Keratinocyte (primary cell): ENCODE results near the gene HADHB. TPM values are rescaled to one million over a fixed set of nuclear protein-coding genes. Genes with fewer than 3 reads are reported as not detected.

ENCODE experiments used
- DNase-seq: peaks from one replicate; pipeline ENCODE4 v3.0.0-alpha.2; 2011; ENCODE audit warnings: low read depth, missing footprints, low spot score
- FAIRE-seq: peaks from 2 replicates; lab custom pipeline; 2011; peaks lifted over from hg19 to GRCh38; lab: Jason Lieb, UNC
- H2AFZ ChIP-seq: 2 replicates; pipeline ENCODE4 v1.6.0; 2012; ENCODE audit warnings: low read length, control low read depth, inconsistent platforms; ENCODE audit not compliant: control insufficient read depth
- H3K27ac ChIP-seq: 2 replicates; pipeline ENCODE4 v1.5.1; 2011; ENCODE audit warnings: low read length; ENCODE audit not compliant: control insufficient read depth, insufficient read depth
- H3K27me3 ChIP-seq: 3 replicates; pipeline ENCODE4 v1.6.0; 2011; ENCODE audit warnings: low read length; ENCODE audit not compliant: control insufficient read depth, insufficient read depth; ENCODE audit errors: extremely low read depth
- H3K36me3 ChIP-seq, 2 experiments: 2 replicates in 1 of 2; 3 replicates in 1 of 2; pipeline ENCODE4 v1.5.1; 2011; ENCODE audit warnings: low read length in 2 of 2, mild to moderate bottlenecking in 1 of 2; ENCODE audit not compliant: control insufficient read depth in 2 of 2, insufficient read depth in 2 of 2; ENCODE audit errors: extremely low read depth in 1 of 2
- H3K4me1 ChIP-seq: 3 replicates; pipeline ENCODE4 v1.5.1; 2011; ENCODE audit warnings: low read length; ENCODE audit not compliant: control insufficient read depth, insufficient read depth; ENCODE audit errors: extremely low read depth
- H3K4me2 ChIP-seq: 3 replicates; pipeline ENCODE4 v1.6.0; 2011; ENCODE audit warnings: low read depth, low read length; ENCODE audit not compliant: control insufficient read depth, insufficient read depth; ENCODE audit errors: extremely low read depth
- H3K4me3 ChIP-seq, 3 experiments: fragments of 200-600 bp in 1 of 3; sonication (generic) in 1 of 3; 2 replicates in 2 of 3; 3 replicates in 1 of 3; pipeline ENCODE4 v1.5.1; 2011 to 2016; ENCODE audit warnings: low read length in 3 of 3, mild to moderate bottlenecking in 3 of 3, control low read depth in 2 of 3, inconsistent platforms in 1 of 3, low read depth in 1 of 3, mixed read lengths in 1 of 3, mixed run types in 1 of 3, moderate library complexity in 1 of 3; ENCODE audit not compliant: control insufficient read depth in 2 of 3, insufficient read depth in 2 of 3; ENCODE audit errors: extremely low read depth in 1 of 3
- H3K79me2 ChIP-seq: 2 replicates; pipeline ENCODE4 v1.6.0; 2012; ENCODE audit warnings: low read length; ENCODE audit not compliant: control insufficient read depth, insufficient read depth
- H3K9ac ChIP-seq: 3 replicates; pipeline ENCODE4 v1.6.0; 2011; ENCODE audit warnings: low read length; ENCODE audit not compliant: control insufficient read depth, insufficient read depth; ENCODE audit errors: extremely low read depth
- H3K9me1 ChIP-seq: 3 replicates; pipeline ENCODE4 v1.6.0; 2011; ENCODE audit warnings: low read length; ENCODE audit not compliant: control insufficient read depth, insufficient read depth; ENCODE audit errors: extremely low read depth
- H3K9me3 ChIP-seq: 2 replicates; pipeline ENCODE4 v1.5.1; 2012; ENCODE audit warnings: low read depth, low read length; ENCODE audit not compliant: control insufficient read depth
- H4K20me1 ChIP-seq: 3 replicates; pipeline ENCODE4 v1.6.0; 2011; ENCODE audit warnings: low read length; ENCODE audit not compliant: control insufficient read depth, insufficient read depth; ENCODE audit errors: extremely low read depth
- EZH2 ChIP-seq: IDR thresholded peaks from one replicate; pipeline ENCODE4 v1.6.1; 2012; ENCODE audit warnings: inconsistent platforms, mild to moderate bottlenecking, low read length, moderate library complexity
- dilution Hi-C: fragments of 300-500 bp; cut with MboI; formaldehyde crosslinking; loops from one replicate; pipeline ENCODE4 v1.7.0; 2020; ENCODE audit warnings: low sequenced_read_pairs; ENCODE audit not compliant: extremely low pct_ligation_motif_present
- polyA plus RNA-seq, 5 experiments: library from polyadenylated mRNA; depleted of rRNA in 3 of 5; stranded (reverse) in 3 of 5; stranded (forward) in 1 of 5; unstranded in 1 of 5; fragments of >200 nt; gene quantifications; 1 replicate in 1 of 5; 2 replicates in 3 of 5; 3 replicates in 1 of 5; pipeline versions ENCODE4 v1.2.1 to v1.2.3, GENCODE V29; 2011 to 2012; ENCODE audit warnings: missing spikeins in 2 of 5, low read depth in 1 of 5, low replicate concordance in 1 of 5
- TF ChIP-seq, protein P1 (sequence below), 3 experiments: IDR thresholded peaks in 1 of 3; conservative IDR thresholded peaks in 1 of 3; optimal IDR thresholded peaks in 1 of 3; 2 replicates in 2 of 3; 3 replicates in 1 of 3; pipeline versions ENCODE3 to v1.5.1; 2011; ENCODE audit warnings: low read length in 3 of 3, mild to moderate bottlenecking in 3 of 3, moderate library complexity in 2 of 3, control low read depth in 1 of 3, inconsistent platforms in 1 of 3; ENCODE audit not compliant: insufficient read depth in 2 of 3; ENCODE audit errors: extremely low read depth in 1 of 3

HADHB gene
- polyA plus RNA-seq, 1 donor (not counting 4 experiments of a cell fraction or from before 2014, with no cell fraction given): 109 TPM

DNA sequence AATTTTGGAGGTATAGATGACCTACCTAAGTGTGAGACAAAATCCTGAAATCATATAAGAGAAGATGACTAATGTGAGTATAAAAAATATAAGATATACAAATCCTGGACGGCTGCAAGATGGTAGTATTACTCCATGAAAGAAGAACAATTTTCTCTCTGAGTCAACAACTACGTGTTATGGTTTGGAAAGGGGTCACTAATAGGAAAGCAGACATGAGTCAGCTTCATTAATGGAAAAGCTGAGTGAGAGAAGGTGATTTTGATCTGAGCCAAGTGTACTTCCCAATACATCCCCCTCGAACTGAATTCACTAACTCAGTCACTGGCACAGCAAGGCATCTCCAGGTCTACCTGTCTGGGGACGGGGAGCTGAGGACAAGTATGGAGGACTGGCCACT is 81.1 kb downstream of the HADHB start:
- H3K9me3 ChIP-seq: no peaks in the 10 kb centered on the region
- H3K4me2 ChIP-seq: no peak overlapping the region
- no peaks in the 10 kb centered on the region for H3K36me3 ChIP-seq
- dilution Hi-C loops: no loop called here
- no peak overlapping the region for H3K27ac ChIP-seq
- H2AFZ ChIP-seq: no peak overlapping the region
- H3K4me3 ChIP-seq: no peak overlapping the region
- no peak overlapping the region for H3K9ac ChIP-seq
- no peaks in the 10 kb centered on the region for H3K27me3 ChIP-seq
- H3K4me1 ChIP-seq: peaks cover 3% of the 10 kb centered on the region
- no peak for DNase-seq
- no peaks in the 10 kb centered on the region for H3K9me1 ChIP-seq
- no peaks in the 10 kb centered on the region for H4K20me1 ChIP-seq
- TF ChIP-seq EZH2: no peak
- TF ChIP-seq, protein P1, sequence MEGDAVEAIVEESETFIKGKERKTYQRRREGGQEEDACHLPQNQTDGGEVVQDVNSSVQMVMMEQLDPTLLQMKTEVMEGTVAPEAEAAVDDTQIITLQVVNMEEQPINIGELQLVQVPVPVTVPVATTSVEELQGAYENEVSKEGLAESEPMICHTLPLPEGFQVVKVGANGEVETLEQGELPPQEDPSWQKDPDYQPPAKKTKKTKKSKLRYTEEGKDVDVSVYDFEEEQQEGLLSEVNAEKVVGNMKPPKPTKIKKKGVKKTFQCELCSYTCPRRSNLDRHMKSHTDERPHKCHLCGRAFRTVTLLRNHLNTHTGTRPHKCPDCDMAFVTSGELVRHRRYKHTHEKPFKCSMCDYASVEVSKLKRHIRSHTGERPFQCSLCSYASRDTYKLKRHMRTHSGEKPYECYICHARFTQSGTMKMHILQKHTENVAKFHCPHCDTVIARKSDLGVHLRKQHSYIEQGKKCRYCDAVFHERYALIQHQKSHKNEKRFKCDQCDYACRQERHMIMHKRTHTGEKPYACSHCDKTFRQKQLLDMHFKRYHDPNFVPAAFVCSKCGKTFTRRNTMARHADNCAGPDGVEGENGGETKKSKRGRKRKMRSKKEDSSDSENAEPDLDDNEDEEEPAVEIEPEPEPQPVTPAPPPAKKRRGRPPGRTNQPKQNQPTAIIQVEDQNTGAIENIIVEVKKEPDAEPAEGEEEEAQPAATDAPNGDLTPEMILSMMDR (optimal IDR thresholded peaks at IDR 0.05 in 1 of 3, IDR thresholded peaks at IDR 0.05 in 1 of 3, conservative IDR thresholded peaks at IDR 0.05 in 1 of 3; ENCODE audit: extremely low read depth in 1 of 3, insufficient read depth in 2 of 3, low read length in 3 of 3): no peak
- FAIRE-seq: no peak
- no peaks in the 10 kb centered on the region for H3K79me2 ChIP-seq

DNA sequence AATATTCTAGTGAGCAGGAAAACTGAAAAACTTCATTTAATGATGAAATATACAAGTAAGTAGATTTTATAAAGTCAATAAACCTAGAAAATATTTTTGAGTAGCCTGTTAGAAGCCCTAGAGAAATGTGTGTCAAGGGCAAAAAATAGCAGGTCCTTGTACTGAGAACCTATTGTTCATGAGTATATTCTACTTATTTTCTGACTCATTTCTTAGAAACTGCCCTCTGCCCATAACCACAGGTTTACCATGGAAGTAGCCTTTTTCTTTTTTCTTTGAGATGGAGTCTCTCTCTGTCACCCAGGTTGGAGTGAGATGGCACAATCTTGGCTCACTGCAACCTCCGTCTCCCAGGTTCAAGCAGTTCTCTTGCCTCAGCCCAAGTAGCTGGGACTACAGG is 81.8 kb downstream of the HADHB start:
- no peak overlapping the region for H3K4me3 ChIP-seq
- H3K9me1 ChIP-seq: no peaks in the 10 kb centered on the region
- dilution Hi-C loops: no loop called here
- FAIRE-seq (no peak), DNase-seq (no peak)
- no peaks in the 10 kb centered on the region for H3K79me2 ChIP-seq
- no peaks in the 10 kb centered on the region for H3K9me3 ChIP-seq
- no peak for TF ChIP-seq EZH2
- TF ChIP-seq, protein P1 (optimal IDR thresholded peaks at IDR 0.05 in 1 of 3, IDR thresholded peaks at IDR 0.05 in 1 of 3, conservative IDR thresholded peaks at IDR 0.05 in 1 of 3; ENCODE audit: extremely low read depth in 1 of 3, insufficient read depth in 2 of 3, low read length in 3 of 3): no peak
- no peaks in the 10 kb centered on the region for H4K20me1 ChIP-seq
- peaks cover 3% of the 10 kb centered on the region for H3K4me1 ChIP-seq
- no peak overlapping the region for H3K27ac ChIP-seq
- no peak overlapping the region for H3K4me2 ChIP-seq
- H2AFZ ChIP-seq: no peak overlapping the region
- H3K9ac ChIP-seq: no peak overlapping the region
- H3K27me3 ChIP-seq: no peaks in the 10 kb centered on the region
- H3K36me3 ChIP-seq: no peaks in the 10 kb centered on the region
